Stimulated activated effector memory CD8-positive, alpha-beta T cell treated with anti-CD3 and anti-CD28 coated beads, Interleukin-12 subunit alpha, Interleukin-12 subunit beta, amount 100 ng/mL, for 72 hours (primary cell): ENCODE data around the gene CDK5RAP2.
A peak's percentile ranks its signal among the peaks of the same experiment; 100 is the strongest.

Experiments used
- ATAC-seq: fragments of 150-1000 bp; cut with Tn5 transposase; 2 replicates; pipeline ENCODE4 v1.10.0; 2021
- DNase-seq, 2 donors: peaks; one replicate each; pipeline ENCODE4 v3.0.0; 2021 to 2022; ENCODE audit warnings: low spot score in 2 of 2
- H3K27ac Mint-ChIP-seq: one replicate; pipeline ENCODE4 v1.8.0; 2022; ENCODE audit warnings: mild to moderate bottlenecking, mixed read lengths
- H3K36me3 Mint-ChIP-seq: one replicate; pipeline ENCODE4 v1.8.0; 2022; ENCODE audit warnings: mild to moderate bottlenecking, mixed read lengths
- H3K4me1 Mint-ChIP-seq: one replicate; pipeline ENCODE4 v1.8.0; 2022; ENCODE audit warnings: mixed read lengths
- H3K4me3 Mint-ChIP-seq: one replicate; pipeline ENCODE4 v1.8.0; 2022; ENCODE audit warnings: mild to moderate bottlenecking, mixed read lengths
- H3K9me3 Mint-ChIP-seq: one replicate; pipeline ENCODE4 v1.8.0; 2022; ENCODE audit warnings: mixed read lengths

Gene CDK5RAP2

GRCh38 chr9:120379611-120380010 is 200.4 kb downstream of the CDK5RAP2 start:
- H3K9me3 Mint-ChIP-seq: no peaks in the 10 kb centered on the region
- H3K27ac Mint-ChIP-seq: no peak overlapping the region
- no peaks in the 10 kb centered on the region for H3K36me3 Mint-ChIP-seq
- H3K4me1 Mint-ChIP-seq: no peaks in the 10 kb centered on the region
- ATAC-seq (no peak), DNase-seq (no peak)
- H3K4me3 Mint-ChIP-seq: no peak overlapping the region

GRCh38 chr9:120378680-120379079 is 201.3 kb downstream of the CDK5RAP2 start:
- ATAC-seq (no peak), DNase-seq (no peak)
- H3K27ac Mint-ChIP-seq: no peak overlapping the region
- no peaks in the 10 kb centered on the region for H3K36me3 Mint-ChIP-seq
- no peak overlapping the region for H3K4me3 Mint-ChIP-seq
- no peaks in the 10 kb centered on the region for H3K4me1 Mint-ChIP-seq
- no peaks in the 10 kb centered on the region for H3K9me3 Mint-ChIP-seq

- ATAC-seq (no peak), DNase-seq (no peak)
- no peaks in the 10 kb centered on the region for H3K4me1 Mint-ChIP-seq
- no peaks in the 10 kb centered on the region for H3K36me3 Mint-ChIP-seq
- no peak overlapping the region for H3K27ac Mint-ChIP-seq
- no peak overlapping the region for H3K4me3 Mint-ChIP-seq
- H3K9me3 Mint-ChIP-seq: no peaks in the 10 kb centered on the region
Observed at GRCh38 chr9:120377268-120378159, 202.5 kb downstream of the CDK5RAP2 start.

GRCh38 chr9:120376101-120376500 is 203.9 kb downstream of the CDK5RAP2 start:
- H3K9me3 Mint-ChIP-seq: no peaks in the 10 kb centered on the region
- no peak for DNase-seq
- H3K36me3 Mint-ChIP-seq: no peaks in the 10 kb centered on the region
- no peak overlapping the region for H3K27ac Mint-ChIP-seq
- no peaks in the 10 kb centered on the region for H3K4me1 Mint-ChIP-seq
- no peak for ATAC-seq
- H3K4me3 Mint-ChIP-seq: no peak overlapping the region

- H3K4me1 Mint-ChIP-seq: no peaks in the 10 kb centered on the region
- H3K4me3 Mint-ChIP-seq: no peak overlapping the region
- ATAC-seq: no peak
- no peaks in the 10 kb centered on the region for H3K9me3 Mint-ChIP-seq
- DNase-seq: no peak
- no peak overlapping the region for H3K27ac Mint-ChIP-seq
- H3K36me3 Mint-ChIP-seq: no peaks in the 10 kb centered on the region
Observed at GRCh38 chr9:120375316-120375715, 204.7 kb downstream of the CDK5RAP2 start.

GRCh38 chr9:120374817-120375216 is 205.2 kb downstream of the CDK5RAP2 start:
- no peak overlapping the region for H3K27ac Mint-ChIP-seq
- no peaks in the 10 kb centered on the region for H3K36me3 Mint-ChIP-seq
- no peak overlapping the region for H3K4me3 Mint-ChIP-seq
- no peaks in the 10 kb centered on the region for H3K9me3 Mint-ChIP-seq
- no peaks in the 10 kb centered on the region for H3K4me1 Mint-ChIP-seq
- DNase-seq (no peak), ATAC-seq (no peak)

- Mint-ChIP-seq H3K4me1 (no peaks in the 10 kb centered on the region), H3K9me3 (no peaks in the 10 kb centered on the region), H3K36me3 (no peaks in the 10 kb centered on the region), H3K4me3 (no peak overlapping the region), H3K27ac (no peak overlapping the region)
- DNase-seq (no peak), ATAC-seq (no peak)
Observed at GRCh38 chr9:120374239-120374638, 205.7 kb downstream of the CDK5RAP2 start.

GRCh38 chr9:120372040-120372439 is 207.9 kb downstream of the CDK5RAP2 start:
- no peak for ATAC-seq

GRCh38 chr9:120369608-120370220 is 210.3 kb downstream of the CDK5RAP2 start:
- no peak for DNase-seq
- peaks cover 3% of the 10 kb centered on the region for H3K9me3 Mint-ChIP-seq

More at GRCh38 chr9:120372040-120372439, 207.9 kb downstream of the CDK5RAP2 start:
- no peak for DNase-seq
- H3K4me1 Mint-ChIP-seq: no peaks in the 10 kb centered on the region
- no peak overlapping the region for H3K4me3 Mint-ChIP-seq
- H3K27ac Mint-ChIP-seq: no peak overlapping the region
- no peaks in the 10 kb centered on the region for H3K36me3 Mint-ChIP-seq
- H3K9me3 Mint-ChIP-seq: peaks cover 3% of the 10 kb centered on the region

GRCh38 chr9:120368799-120369198 is 211.2 kb downstream of the CDK5RAP2 start:
- ATAC-seq: no peak
- Mint-ChIP-seq H3K27ac (no peak overlapping the region), H3K4me1 (no peaks in the 10 kb centered on the region)

More at GRCh38 chr9:120369608-120370220, 210.3 kb downstream of the CDK5RAP2 start:
- Mint-ChIP-seq H3K4me1 (no peaks in the 10 kb centered on the region), H3K27ac (no peak overlapping the region), H3K4me3 (no peak overlapping the region), H3K36me3 (no peaks in the 10 kb centered on the region)
- ATAC-seq: no peak

GRCh38 chr9:120366644-120367019 is 213.3 kb downstream of the CDK5RAP2 start:
- H3K9me3 Mint-ChIP-seq: peaks cover 3% of the 10 kb centered on the region
- no peaks in the 10 kb centered on the region for H3K36me3 Mint-ChIP-seq
- DNase-seq (no peak), ATAC-seq (no peak)
- no peaks in the 10 kb centered on the region for H3K4me1 Mint-ChIP-seq
- no peak overlapping the region for H3K27ac Mint-ChIP-seq
- H3K4me3 Mint-ChIP-seq: no peak overlapping the region

More at GRCh38 chr9:120368799-120369198, 211.2 kb downstream of the CDK5RAP2 start:
- no peak overlapping the region for H3K4me3 Mint-ChIP-seq
- no peak for DNase-seq
- H3K36me3 Mint-ChIP-seq: no peaks in the 10 kb centered on the region
- H3K9me3 Mint-ChIP-seq: peaks cover 3% of the 10 kb centered on the region

GRCh38 chr9:120365386-120365785 is 214.6 kb downstream of the CDK5RAP2 start:
- H3K9me3 Mint-ChIP-seq: peaks cover 3% of the 10 kb centered on the region
- ATAC-seq: no peak
- no peak overlapping the region for H3K27ac Mint-ChIP-seq
- DNase-seq: no peak
- no peak overlapping the region for H3K4me3 Mint-ChIP-seq
- no peaks in the 10 kb centered on the region for H3K4me1 Mint-ChIP-seq
- H3K36me3 Mint-ChIP-seq: no peaks in the 10 kb centered on the region

GRCh38 chr9:120363697-120364096 is 216.3 kb downstream of the CDK5RAP2 start:
- H3K36me3 Mint-ChIP-seq: no peaks in the 10 kb centered on the region
- DNase-seq: no peak
- no peaks in the 10 kb centered on the region for H3K4me1 Mint-ChIP-seq
- H3K9me3 Mint-ChIP-seq: peaks cover 3% of the 10 kb centered on the region
- no peak overlapping the region for H3K27ac Mint-ChIP-seq
- no peak overlapping the region for H3K4me3 Mint-ChIP-seq
- no peak for ATAC-seq

GRCh38 chr9:120362446-120362845 is 217.5 kb downstream of the CDK5RAP2 start:
- H3K27ac Mint-ChIP-seq: no peak overlapping the region
- H3K9me3 Mint-ChIP-seq: no peaks in the 10 kb centered on the region
- no peaks in the 10 kb centered on the region for H3K36me3 Mint-ChIP-seq
- DNase-seq: no peak
- ATAC-seq: no peak
- no peak overlapping the region for H3K4me3 Mint-ChIP-seq
- H3K4me1 Mint-ChIP-seq: no peaks in the 10 kb centered on the region

- no peak overlapping the region for H3K4me3 Mint-ChIP-seq
- H3K27ac Mint-ChIP-seq: no peak overlapping the region
- H3K9me3 Mint-ChIP-seq: no peaks in the 10 kb centered on the region
- no peaks in the 10 kb centered on the region for H3K4me1 Mint-ChIP-seq
- ATAC-seq: no peak
- no peak for DNase-seq
- no peaks in the 10 kb centered on the region for H3K36me3 Mint-ChIP-seq
Observed at GRCh38 chr9:120361551-120361950, 218.4 kb downstream of the CDK5RAP2 start.

- ATAC-seq (no peak), DNase-seq (no peak)
- Mint-ChIP-seq H3K4me3 (no peak overlapping the region), H3K9me3 (no peaks in the 10 kb centered on the region), H3K36me3 (no peaks in the 10 kb centered on the region), H3K4me1 (no peaks in the 10 kb centered on the region), H3K27ac (peak overlapping the region; percentile 32)
Observed at GRCh38 chr9:120360510-120360909, 219.5 kb downstream of the CDK5RAP2 start.
